ENCODE data around the gene RBL1.
"Not testable (repeated sequence)": the region's sequence is repeated elsewhere in the genome, so short reads cannot be mapped to it uniquely, and the experiment has no call there.

The RBL1 gene, protein sequence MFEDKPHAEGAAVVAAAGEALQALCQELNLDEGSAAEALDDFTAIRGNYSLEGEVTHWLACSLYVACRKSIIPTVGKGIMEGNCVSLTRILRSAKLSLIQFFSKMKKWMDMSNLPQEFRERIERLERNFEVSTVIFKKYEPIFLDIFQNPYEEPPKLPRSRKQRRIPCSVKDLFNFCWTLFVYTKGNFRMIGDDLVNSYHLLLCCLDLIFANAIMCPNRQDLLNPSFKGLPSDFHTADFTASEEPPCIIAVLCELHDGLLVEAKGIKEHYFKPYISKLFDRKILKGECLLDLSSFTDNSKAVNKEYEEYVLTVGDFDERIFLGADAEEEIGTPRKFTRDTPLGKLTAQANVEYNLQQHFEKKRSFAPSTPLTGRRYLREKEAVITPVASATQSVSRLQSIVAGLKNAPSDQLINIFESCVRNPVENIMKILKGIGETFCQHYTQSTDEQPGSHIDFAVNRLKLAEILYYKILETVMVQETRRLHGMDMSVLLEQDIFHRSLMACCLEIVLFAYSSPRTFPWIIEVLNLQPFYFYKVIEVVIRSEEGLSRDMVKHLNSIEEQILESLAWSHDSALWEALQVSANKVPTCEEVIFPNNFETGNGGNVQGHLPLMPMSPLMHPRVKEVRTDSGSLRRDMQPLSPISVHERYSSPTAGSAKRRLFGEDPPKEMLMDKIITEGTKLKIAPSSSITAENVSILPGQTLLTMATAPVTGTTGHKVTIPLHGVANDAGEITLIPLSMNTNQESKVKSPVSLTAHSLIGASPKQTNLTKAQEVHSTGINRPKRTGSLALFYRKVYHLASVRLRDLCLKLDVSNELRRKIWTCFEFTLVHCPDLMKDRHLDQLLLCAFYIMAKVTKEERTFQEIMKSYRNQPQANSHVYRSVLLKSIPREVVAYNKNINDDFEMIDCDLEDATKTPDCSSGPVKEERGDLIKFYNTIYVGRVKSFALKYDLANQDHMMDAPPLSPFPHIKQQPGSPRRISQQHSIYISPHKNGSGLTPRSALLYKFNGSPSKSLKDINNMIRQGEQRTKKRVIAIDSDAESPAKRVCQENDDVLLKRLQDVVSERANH

DNA sequence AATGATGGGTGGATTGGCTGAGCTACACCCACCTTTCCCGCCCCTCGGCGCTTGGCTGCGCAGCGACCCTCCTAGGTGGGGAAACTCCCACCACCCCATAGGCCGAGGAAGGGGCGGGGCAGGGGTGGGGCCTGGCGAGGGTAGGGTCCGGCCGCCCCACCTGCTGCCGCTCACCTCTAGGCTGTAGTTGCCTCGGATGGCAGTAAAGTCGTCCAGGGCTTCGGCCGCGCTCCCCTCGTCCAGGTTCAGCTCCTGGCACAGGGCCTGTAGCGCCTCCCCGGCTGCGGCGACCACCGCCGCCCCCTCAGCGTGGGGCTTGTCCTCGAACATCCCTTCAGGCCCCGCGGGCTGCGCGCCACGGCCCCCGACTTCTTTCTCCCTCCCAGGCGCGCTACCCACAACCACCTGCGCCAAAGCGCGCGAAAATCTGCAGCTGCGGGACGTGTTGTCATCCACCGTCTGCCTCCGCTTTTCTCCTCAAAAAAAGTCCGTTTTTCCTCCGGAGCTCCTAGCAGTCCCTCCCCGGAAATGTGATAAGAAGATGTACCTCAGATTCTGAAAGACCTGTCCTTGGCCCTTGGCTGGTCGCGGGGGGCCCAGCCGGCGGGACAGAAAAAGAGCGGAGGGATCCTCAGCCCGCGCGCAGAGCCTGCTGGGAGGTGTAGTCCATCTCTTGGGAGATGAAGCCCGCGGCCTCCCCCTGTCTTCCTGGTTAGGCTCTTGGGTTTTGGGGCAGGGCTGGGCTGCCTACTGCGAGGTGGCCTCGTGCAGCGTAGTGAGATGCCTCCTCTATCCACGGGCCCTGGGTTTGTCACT lies at the start of gene RBL1:
TSS of gene RBL1 (minus strand) at position 399 of the 816 bp plus-strand sequence. CDS start at position 330, 69 bp downstream.
- FAIRE-seq, result no peak

DNA sequence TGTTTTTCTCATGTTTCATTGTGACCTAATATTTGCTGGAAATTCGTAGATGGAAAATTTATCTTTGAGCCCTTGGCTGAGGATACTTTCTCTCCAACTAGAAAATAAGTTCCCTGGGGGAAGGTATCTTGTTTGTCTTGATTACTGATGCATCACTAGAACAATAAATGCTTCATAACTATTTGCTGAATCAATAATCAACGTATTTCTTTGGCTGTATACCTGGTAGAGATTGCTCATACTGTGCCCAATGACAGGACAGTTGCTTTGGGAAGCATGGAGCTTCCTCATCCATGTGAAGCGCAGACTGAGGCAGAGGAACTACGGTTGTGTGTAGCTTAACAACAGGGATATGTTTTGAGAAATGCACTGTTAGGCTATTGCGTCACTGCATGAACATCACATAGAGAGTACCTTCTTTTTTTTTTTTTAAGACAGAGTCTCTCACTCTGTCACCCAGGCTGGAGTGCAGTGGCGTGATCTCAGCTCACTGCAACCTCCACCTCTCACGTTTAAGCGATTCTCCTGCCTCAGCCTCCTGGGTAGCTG lies 49.1 kb upstream of the RBL1 start:
- no peak for FAIRE-seq

DNA sequence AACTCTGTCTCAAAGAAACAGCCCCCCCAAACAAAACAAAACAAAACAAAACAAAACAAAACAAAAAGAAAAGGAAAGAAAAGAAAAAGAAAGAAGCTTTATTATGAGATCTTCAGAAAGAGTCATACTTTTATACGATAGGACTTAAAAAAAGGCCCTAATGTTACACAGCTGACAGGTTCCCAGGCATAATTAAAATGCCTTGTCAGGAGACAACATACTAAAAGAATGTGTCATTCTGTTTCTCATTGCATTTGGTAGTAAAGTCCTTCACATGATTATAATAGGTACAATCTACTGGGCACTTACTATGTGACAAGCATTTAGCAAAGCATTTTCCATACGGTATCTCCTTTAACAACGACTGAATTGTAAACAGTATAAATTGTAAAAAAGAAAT lies 46.9 kb upstream of the RBL1 start:
- no peak for FAIRE-seq

DNA sequence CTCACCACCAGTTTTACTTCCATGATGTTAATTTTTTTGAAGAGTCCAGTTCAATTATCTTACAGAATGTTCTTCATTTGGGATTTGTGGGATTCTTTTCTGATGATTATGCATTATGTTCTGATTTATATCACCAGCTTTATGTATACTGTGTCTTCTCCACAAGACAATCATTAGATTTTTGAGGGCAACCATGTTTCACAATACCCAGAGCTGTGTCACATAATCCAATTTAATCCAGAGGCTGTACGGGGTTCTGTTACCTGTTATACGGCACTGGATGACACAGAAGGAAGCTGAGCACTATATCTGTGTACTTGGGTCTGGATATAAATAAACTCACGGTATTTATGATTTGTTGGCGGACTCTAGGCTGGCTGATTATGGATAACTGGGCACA lies 41.8 kb upstream of the RBL1 start:
- FAIRE-seq, result no peak

DNA sequence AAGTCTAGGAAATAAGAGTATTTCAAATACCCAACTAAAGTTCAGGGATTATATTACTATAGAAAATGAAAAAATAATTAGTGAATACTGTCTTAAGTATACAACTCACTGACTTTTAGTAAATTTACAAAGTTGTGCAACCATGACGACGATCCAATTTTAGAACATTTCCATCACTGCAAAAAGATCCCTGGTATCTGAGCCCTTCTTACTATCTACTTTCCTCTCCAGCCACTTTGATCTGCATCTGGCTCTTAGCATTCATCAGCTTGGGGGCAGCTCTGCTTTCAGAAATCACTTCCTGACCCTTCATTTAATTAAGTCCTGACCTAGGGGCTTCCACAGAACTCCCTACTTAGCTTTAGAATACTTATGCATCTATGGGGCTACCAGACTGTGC lies 38.2 kb upstream of the RBL1 start:
- no peak for FAIRE-seq

DNA sequence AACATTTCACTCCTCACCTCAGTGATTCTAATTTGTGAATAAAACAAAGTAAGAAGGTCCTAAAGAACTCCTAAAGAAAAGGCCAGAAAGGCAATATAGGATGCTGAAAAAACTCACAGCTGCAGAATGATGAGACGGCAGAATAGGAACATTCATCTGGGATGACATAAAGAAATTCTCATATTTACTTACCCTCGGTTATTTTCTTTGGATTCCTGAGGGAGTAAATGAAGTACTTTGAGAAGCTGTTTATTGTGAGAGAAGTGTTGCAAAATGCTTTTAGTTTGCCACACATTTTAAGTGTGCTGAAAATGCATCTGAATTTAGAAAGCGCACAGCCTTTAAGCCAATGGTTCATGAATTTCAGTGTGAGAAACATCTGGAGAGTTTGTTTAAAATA lies 35.7 kb upstream of the RBL1 start:
- FAIRE-seq, result no peak

DNA sequence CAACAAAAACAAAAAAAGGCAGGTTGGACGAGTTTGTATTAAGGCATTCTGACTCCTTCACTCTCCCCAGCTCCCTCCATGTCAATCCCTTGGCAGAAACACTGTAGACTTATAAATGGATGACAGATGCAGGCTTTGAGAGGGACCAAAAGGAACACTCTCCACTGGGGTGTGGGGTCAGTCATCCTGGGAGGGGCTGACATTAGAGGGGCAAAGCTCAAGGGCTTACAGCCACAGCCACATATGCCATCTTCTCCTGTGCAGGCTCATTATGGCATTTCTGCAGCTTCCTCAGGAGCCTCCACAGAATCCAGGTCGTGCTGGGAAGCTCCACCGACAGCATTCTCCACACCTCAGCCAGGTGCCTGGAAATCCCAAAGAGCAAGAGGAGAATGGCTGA lies 33.0 kb upstream of the RBL1 start:
- FAIRE-seq, result no peak

DNA sequence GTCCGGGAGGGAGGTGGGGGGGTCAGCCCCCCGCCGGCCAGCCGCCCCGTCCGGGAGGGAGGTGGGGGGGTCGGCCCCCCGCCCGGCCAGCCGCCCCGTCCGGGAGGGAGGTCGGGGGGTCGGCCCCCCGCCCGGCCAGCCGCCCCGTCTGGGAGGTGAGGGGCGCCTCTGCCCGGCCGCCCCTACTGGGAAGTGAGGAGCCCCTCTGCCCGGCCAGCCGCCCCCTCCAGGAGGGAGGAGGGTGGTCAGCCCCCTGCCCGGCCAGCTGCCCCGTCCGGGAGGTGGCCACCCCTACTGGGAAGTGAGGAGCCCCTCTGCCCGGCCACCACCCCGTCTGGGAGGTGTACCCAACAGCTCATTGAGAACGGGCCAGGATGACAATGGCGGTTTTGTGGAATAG lies 30.5 kb upstream of the RBL1 start:
- FAIRE-seq, result not testable (repeated sequence)

DNA sequence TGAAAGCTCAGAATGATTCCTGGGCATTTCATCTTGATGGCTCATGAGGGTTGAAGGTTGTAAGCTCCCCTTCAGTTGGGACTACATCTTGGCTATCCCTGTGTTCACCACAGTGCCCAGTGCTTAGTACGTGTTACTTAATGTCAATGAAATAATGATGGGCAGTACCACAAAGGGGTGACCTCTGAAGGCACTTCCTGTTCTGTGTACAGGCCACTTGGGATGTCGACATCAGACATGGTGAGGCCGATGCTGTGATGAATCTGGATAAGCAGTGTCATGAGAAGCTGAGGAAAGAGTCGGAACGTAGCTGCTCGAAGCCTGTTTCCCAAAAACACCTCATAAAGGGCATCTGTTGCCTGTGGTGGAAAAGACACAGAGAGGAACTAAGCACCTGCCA lies 27.6 kb upstream of the RBL1 start:
- no peak for FAIRE-seq

DNA sequence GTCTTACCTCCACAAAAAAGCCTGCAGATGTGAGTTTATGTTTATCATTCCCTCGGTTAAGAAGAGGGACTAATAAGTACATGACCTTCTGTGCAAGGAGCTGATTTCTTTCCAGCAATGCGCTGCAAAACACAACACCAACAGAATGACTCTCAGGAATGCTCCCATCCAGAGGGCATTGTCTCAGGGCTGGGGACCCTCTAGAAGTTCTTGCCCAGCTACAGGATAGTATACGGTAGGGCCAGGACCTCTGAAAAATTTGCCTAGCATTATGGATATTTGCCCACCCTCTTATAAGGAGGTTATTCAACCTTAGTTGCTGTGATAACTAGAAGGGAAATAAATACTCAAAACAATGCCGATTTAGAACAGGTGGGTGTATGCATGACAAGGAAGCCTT lies 24.7 kb upstream of the RBL1 start:
- no peak for FAIRE-seq

DNA sequence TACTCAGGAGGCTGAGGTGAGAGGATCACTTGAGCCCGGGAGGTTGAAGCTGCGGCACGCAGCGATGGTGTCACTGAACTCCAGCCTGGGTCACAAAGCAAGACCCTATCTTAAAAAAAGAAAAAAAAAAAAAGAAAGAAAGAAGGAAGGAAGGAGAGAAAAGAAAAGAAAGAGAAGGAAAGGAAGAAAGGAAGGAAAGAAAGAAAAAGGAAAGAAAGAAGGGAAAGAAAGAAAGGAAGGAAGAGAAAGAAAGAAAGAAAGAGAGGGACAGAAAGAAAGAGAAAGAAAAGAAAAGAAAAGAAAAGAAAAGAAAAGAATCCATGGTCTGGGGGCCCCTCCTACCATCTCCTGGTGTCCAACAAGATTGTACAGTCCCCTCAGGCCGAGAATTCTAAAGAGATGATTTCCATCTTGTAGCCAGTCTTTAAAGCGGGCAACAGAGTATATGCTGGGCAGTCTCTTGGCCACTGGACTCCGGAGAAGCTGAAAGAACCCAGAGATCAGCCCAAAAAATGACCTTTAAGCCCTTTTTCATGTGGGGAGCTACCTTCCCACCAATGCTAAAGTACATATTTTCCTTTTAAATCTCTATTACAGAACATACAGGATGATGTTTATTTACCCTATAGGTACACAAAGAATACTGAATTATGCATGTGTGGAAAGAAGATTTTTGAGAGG lies 23.7 kb upstream of the RBL1 start:
- FAIRE-seq, result no peak

DNA sequence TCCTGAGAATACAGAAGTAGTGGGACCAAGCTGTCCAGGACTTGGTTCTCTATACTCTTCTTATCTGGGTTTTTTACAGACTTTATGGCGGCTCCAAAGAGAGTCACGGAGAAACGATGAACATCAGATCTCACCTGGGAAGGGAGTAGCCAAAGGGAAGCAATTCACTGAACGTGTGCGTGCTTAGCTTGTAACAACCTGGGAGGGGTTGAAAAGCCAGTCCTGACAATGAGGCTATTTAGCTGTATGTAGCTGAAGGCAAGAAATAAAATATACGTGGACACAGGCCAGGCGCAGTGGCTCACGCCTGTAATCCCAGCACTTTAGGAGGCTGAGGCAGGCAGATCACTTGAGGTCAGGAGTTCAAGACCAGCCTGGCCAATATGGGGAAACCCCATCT lies 18.2 kb upstream of the RBL1 start:
- FAIRE-seq, result no peak

DNA sequence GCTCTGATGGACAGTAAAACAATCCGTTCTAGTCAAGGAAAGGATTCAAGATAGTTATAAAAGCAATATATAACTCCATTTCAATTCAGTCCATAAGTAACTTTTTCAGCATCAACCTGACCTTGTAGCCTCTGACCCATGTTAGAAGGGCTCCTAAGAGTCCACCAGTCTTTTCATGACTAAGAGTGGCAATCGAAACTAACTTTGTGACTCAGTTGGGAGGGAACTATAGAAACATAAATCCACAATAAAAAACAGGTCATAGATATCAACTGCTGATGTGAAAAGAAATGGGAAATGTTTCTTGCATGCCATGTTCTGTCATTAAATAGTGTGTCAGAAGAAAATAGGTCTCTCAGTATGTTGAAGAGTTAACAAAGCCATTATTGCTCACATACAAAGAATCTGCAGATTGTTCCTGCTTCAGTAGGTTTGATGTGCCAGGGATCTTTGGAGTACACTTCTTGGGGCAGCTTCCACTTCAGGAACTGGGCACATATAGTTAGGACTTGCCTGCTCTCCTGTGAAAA lies 16.2 kb upstream of the RBL1 start:
- no peak for FAIRE-seq

DNA sequence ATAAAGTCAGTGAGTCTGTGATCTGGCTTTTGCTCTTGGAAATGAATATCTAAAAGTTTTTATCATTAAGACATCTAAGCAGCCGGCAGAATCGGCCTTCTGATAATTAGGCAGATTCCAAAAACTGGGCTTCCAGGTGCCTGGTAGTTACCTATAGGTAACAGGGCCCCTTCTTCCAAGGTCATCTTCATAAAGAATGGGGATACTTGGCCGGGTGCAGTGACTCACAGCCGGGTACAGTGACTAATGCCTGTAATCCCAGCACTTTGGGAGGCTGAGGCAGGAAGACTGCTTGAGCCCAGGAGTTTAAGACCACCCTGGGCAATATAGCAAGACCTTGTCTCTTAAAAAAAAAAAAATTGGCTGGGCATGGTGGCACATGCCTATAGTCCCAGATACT lies 12.9 kb upstream of the RBL1 start:
- FAIRE-seq, result no peak

DNA sequence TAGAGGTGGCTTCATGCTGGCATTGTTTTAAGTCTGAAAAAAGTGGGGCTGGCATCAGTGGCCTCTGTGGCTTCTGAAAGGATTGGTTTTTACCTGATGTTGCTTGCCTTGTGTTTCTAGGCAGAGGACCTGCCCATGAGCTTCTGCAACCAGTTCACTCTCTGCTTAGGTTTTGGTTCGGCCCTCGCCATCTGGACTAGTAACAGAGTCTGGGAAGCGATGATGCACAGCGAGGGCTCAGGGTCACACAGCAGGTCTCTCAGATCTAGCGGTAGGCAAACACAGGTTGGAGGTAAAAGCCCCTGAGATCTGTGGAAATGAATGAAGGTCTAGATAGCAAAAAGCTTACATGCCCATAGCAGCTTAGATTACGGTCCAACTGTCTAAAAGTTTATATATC lies 6.8 kb upstream of the RBL1 start:
- FAIRE-seq, result no peak

DNA sequence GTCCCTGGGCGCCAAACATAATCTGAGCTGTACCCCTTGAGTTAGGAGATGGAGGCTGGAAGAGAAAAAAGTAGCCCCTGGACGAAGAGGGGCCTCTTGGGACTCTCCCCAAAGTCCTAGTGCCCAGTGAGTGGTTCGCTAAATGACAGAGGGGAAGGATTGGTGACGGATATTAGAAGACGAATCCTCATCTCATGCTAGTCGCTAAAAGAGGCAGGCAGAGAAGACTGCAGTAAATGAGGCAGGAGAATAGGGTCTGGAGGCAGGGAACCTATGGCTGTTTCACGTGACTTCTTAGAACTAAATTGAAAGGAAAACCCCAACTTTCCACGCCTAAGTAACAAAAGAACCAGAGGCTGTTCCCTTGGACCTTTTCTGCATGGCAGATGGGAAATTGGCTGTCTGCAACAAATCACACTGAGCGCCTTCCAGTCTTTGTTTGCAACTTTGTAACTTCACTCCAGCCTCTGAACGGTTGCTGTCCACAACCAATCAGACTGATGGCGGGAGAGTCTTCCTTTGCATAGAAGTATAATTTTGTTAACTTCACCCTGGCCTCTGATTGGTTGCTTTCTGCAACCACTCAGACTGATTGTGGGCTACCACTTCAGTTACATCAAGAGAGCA lies 731 bp upstream of the RBL1 start:
- no peak for FAIRE-seq

DNA sequence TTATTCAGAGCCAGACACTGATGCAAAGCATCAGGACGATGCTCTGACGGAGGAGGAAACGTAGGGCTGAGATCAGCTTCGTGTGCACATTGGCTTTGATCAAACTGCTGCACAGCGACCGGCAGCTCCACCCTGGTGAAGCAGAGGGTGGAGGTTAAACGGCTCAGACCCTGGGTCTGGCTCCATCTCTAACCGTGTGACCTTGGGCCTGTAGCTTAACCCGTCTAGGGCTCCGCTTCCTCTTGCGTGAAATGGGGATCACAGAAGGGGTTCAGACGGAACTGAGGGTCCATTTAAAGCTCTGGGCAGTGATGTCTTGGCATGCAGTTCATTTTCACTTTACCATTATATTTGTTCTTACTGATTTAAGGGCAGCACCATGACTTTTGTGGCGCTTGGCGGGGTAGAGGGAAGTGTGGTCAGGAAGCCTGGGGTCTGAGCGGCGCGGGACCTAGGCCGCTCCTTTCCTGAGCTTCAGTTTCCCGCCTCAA lies 644 bp downstream of the RBL1 start:
- no peak for FAIRE-seq

DNA sequence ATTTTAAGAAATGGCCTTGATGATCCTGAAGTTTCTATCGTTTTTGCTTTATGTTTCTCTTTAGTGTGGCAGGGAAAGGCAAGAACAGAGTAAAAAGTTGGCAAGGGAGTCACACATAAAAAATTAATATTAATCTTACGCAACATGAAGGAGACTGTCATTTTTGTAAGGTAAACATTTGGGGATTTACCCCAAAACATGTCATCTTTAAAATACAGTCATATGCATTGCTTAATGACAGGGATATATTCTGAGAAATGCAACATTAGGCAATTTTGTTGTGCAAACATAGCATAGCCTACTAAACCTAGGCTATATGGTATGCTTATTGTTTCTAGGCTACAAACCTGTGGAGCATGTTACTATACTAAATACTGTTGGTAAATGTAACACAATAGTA lies 5.4 kb downstream of the RBL1 start:
- no peak for FAIRE-seq

DNA sequence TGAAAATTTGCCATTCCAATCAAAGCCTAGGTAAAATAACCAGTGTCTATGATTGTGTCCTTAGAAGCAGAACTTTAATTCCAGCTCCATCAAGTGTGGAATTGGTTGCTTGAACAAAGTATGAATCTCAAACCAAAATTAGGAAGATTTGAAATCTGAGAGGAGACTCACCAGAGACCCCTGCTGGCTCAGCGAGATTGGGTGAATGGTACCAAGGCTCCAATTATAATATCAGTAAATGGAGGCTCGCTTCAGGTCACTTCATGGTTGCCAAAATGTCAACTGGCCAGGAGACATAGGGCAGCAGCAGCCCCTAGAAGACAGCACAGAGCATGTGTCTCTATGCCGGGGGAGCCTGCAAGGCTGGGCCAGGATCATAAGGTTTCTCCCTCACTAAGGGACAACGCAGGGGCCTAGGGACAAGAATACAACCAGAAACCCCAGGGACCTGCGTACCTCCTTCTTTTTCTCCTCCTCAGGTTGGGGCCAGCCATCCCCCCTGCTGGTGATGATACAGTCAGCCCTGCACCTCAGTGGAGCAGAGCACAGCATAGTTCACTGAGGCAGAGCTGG lies 14.0 kb downstream of the RBL1 start:
- FAIRE-seq, result no peak

DNA sequence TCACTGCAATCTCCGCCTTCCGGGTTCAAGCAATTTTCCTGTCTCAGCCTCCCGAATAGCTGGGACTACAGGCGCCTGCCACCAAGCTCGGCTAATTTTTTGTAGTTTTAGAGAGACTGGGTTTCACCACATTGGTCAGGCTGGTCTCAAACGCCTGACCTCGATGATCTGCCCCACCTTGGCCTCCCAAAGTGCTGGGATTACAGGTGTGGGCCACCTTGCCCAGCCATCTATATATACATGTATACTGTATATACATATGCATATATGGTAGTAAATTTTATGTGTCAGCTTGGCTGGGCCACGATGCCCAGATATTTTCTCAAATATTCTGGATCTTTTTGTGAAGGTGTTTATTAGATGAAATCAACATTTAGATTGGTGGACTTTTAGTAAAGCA lies 18.8 kb downstream of the RBL1 start:
- FAIRE-seq, result no peak
